IPS-11a (cell line): ENCODE results near the gene JAK1.
"Not testable (repeated sequence)": the region's sequence is repeated elsewhere in the genome, so short reads cannot be mapped to it uniquely, and the experiment has no call there.

Experiments used
- H3K4me3 ChIP-seq: one replicate; pipeline ENCODE4 v1.5.1; 2013; ENCODE audit warnings: low read depth, low read length, control low read depth

JAK1 gene

DNA sequence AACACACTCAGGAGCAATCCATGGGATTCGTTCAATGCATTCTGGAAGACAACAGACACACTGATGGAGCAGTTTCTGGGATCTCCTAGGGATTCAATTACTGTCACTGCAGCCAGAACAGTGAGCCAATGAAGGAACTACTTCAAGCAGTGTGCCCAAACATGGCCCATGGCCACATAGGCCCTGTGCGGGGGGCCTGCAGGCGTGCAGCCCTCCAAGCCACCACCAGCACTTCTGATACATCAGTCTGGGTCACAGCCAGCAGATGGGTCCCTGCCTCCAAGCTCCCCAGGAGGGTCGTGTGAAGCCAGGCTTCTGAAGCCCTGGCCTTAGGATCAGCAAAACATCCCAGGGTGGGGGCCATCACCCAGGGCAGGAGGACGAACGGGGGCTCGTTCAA lies 122.2 kb downstream of the JAK1 start:
- no peak overlapping the region for H3K4me3 ChIP-seq

DNA sequence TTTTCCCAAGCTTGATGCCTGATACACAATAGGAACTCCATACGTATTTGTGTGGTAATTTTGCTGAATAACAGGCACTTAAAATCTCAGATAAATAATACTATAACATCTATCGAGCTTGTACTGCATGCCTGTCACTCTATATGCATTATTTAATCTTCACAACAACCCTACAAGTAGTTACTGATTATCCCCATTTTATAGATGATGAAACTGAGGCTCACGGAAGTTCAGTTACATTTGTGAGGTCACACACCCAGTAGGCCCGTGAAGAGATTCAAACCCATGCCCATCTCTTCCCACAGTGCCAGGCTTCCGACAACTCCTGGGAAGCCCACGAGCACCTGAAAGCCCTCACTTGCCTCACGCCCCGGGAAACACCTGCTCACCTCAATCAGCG lies 122.7 kb downstream of the JAK1 start:
- no peak overlapping the region for H3K4me3 ChIP-seq

DNA sequence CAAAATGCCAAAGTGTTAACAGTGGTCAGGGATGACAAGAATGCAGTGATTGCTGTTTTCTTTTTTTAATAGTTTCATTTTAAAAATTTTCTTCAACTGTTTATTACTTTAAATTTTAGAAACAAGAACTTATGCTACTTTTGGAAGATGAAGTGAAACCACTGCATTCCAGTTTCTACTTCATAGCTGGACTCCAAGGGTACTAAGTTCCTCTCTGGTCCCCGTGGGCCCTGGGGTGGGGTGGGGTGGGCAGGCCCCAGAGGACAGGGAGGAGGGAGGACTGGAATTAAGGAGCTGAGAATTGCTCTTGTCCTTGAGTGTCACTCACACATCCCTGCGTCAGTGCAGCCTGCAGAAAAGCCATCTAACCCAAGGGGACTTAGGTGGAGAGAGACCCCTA lies 124.1 kb downstream of the JAK1 start:
- H3K4me3 ChIP-seq = no peak overlapping the region

DNA sequence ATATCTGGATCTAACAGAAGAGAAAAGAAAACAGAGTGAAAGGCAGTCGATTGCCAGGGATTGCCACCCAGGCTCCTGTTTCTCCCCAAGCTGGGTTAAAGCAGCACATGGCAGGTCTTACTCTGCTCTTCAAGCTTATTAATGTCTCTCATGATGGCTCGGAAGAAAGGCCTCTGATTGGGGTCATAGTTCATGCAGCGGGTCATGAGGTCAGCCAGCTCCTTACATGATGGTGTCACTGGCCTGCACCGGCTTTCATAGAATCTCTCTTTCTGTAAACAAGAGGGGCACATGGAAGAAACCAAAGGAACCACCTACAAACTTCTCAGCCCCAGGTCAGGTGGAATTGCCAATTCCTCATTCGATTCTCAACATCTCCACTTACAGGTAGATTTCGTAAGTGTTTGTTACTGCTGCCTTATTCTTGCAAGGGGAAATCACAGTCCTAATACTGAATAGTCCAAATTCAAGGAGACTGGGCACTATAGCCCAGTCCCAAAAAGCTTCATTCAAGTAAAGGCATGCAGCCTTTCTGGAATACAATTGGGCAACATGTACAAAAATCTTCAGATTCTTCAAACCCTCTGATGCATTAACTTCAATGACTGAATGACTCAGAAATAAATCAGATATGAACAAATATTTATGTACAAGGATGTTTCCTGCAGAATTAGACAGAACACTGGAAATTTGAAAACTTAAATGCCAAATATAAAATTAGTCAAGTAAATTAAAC lies 124.9 kb downstream of the JAK1 start:
- no peak overlapping the region for H3K4me3 ChIP-seq

DNA sequence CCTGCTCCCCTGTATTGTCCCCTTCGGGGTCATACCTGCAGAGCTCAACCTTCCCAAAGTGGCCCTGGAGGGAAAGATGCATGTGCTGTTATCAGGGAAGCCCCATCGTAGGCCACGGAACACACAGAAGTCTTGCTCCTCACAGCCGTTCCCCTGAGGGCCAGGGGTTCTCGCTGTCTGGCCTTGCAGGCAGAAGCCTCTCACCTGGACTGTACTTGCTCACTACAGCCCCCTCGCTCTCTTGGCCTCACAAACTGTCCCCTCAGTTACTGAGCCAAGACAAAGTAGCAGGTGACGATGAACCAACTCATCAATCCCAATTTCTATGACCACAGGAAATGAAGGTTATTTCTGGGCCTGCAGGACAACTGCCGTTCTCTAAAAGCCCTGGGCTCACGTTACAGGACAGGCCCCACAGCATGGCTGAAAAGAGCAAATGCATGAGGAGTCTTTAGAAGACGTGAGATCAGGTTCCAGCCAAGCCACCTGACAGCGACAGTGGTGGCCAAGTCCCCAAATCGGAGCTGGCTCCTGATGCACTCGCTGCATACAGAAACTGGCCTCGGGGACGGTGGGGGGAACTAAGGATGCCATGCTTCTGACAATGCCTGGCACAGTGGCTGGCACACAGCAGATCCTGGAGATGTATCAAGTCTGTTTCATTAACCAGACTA lies 126.5 kb downstream of the JAK1 start:
- H3K4me3 ChIP-seq = no peak overlapping the region

DNA sequence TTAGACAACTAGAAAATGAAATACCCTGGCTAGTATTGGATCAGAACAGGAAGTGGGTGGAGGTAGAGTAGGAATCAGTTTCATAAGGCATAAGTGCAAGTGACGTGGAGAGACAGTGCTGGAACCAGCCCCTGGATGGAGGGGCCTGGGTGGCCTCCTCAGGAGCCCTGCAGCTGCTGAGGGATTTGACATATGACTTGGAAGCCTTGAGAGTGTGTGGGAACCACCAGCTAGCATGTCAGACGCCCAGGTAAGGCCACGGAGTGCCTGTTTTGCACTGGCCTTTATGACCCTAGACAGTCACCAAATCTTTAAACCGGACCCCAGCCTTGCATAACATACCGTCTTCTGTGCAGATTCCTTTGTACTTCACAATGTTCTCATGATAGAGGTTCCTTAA lies 127.1 kb downstream of the JAK1 start:
- no peak overlapping the region for H3K4me3 ChIP-seq

DNA sequence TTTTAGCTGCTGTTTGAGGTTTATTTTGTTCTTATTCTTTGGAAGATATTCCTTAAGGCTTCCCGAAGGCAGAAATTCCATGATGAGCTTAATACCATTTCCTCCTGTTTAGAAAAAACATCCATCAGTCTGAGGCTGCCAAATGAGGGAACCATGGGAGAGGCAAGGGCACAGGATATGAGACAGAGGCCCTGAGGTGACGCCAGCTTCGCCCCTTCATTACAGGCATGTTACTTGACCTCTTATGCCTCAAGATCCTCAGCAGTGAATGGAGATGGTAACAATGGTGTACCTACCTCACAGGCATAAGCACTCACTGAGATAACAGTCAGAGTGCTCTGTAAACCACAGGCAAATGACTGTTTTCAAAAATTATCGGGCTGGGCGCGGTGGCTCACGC lies 127.9 kb downstream of the JAK1 start:
- H3K4me3 ChIP-seq = no peak overlapping the region

DNA sequence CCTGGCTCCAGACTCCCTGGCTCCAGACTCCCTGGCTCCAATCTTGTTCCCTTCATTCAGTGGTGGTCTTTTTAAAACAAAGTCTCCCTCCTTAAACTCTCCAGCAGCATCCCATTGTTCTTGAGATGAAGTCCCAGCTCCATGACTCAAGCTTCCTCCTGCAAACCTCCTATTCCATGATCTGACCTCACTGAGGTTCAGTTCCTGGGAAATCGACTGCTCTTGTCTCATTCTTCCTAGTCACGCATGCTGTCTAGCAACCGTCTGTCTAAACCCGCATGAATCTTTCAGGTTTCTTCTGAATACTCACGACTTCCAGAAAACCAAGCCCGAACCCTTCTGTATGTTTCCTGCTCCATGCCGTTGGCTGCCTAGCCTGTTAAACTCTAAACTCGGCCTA lies 129.5 kb downstream of the JAK1 start:
- no peak overlapping the region for H3K4me3 ChIP-seq

DNA sequence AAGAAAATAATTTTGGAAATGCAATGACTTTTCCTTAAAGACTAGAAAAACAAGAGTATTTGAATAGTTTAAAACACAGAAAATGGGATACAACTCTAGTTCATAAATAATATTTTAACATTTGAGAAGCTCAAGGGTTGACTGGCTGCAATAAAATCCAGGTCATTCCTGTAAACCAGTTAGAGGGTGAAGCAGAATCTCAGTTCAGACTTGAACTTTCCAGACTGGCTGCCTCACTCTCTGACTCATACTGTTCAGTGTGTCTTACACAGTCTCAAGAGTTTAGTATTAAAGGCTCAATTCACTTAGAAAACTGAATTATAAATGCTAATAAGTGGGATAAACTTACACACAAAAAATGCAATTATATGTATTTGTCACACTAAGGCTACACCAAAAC lies 131.6 kb downstream of the JAK1 start:
- H3K4me3 ChIP-seq = no peak overlapping the region

DNA sequence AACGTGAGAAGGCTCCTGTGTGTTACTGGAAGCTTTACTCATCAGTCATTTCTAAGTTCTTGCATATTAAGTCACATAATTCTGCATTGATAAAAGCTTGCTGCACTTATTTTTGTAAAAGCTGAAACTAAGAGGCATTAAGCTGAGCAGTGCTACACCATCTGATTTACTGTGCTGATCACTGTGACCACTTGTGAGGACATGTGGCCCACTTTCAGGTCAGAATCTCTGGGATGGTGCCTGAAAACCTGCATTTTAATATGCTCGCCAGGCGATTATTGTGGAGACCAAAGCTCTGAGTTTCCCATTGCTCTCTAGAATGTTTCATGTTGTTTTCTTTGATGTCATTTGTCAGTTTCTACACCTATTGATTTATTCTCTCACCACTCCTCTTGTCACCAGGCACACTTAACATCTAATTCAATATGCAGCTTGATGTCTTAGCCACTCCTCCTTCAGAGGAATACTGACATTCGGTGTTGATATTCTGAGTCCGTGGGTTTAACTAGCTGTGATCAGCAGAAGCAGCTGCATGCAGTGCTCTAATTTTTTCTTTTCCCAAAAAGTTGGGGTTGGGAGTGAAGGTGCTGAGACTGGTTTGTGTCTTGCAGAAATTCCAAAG lies 136.2 kb downstream of the JAK1 start:
- no peak overlapping the region for H3K4me3 ChIP-seq

DNA sequence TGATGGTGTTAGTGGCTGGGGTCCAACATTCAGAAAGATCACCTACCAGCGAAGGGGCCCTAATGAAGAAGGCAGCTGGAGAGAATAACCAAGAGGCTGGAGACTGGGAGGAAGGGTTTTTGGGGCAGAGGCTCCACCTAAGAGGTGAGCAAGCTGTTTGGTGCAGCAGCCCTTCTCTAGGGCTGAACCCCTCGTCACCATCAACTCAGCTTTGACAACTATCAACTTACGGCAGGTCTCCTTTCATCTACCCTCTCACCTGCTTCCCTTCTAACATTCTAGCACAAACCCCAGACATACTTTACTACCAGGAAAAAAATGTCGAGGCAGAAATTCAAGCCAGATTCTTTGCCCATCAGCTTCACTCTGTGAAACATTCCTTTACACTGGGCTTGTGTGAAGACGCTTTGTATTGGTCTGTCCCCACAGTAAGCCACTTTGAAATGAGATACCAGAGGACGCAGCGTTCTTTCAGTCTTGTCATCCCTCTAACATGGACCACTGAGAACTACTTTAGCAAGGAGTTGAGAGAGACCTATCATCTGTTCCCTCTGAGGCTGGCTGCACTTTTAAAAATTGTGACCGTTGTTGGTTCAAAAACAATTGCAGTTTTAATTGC lies 136.8 kb downstream of the JAK1 start:
- H3K4me3 ChIP-seq = no peak overlapping the region

DNA sequence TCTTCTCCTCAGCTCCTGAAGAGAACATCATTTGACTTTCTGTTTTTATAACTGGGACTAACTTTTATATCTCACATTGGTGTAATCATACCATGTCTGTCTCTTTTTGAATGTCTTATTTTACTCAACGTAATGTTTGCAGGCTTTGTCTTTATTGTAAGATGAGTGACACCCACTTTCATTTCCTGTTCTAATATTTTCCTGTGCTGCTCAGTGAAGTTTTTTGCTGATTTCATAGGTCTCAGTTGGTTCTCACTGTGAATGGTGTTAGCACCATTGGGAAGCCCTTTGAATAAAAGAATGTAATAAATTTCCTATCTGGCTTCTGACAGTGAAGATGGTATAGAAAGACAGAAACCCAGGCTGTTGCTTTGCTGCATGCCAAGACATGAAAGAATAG lies 137.5 kb downstream of the JAK1 start:
- H3K4me3 ChIP-seq = no peak overlapping the region

DNA sequence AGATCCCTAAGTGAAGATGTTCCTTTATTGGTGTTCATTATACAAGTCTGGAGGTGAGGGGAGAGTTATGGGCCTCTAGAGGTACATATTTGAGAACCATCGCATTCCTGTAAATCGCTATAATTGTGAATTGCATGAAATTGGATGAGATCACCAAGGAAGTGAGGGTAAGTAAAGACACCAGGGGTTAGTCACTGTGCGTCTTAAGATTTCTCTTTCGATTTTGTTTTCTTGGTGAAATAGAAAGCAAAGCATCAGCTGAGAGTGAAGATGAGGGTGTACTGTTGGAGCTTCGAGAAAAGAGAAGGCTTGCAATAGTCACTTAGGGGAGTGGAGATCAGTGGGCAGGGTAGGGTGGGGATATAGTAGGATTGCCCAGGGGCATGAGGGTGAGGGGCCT lies 139.4 kb downstream of the JAK1 start:
- no peak overlapping the region for H3K4me3 ChIP-seq

DNA sequence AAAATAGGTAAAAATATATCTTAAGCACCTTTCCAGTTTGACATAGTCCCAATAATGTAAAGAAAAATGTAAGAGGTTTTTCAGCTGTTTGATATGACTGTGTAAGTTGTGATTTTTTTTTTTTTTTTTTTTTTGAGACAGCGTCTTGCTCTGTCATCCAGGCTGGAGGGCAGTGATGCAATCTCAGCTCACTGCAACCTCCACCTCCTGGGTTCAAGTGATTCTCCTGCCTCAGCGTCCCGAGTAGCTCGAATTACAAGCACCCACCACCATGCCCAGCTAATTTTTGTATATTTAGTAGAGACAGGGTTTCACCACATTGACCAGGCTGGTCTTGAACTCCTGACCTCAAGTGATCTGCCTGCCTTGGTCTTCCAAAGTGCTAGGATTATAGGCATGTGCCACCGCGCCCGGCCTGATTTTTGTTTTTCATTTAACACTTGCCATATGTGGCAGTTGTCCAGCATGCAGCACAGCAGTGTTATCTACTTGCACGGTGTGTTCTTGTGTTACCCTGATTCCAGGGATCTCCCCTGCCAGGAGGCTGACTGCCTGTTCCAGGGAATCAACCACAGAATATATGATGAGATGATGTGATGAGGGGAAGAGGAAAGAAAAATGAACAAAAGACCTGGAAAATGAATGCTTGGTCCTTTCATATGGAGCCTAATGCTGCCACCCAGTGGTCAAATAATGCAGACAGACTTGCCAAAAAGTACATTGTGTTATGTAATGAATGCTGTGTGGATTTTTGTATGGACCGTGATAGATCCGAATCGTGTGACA lies 142.5 kb downstream of the JAK1 start:
- H3K4me3 ChIP-seq = no peak overlapping the region

DNA sequence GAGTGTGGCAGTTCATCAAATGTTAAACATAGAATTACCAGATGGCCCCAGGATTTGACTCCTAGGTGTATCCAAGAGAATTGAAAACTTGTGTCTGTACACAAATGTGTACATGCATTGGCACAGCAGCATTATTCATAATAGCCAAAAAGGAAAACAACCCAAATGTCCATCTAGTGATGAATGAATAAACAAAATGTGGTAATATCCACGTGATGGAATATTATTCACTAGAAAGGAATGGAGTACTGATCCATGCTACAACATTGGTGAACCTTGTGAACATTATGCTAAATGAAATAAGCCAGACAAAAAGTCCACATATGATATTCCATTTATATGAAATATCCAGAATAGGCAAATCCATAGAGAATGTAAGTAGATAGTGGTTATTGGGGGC lies 143.7 kb downstream of the JAK1 start:
- H3K4me3 ChIP-seq = no peak overlapping the region

DNA sequence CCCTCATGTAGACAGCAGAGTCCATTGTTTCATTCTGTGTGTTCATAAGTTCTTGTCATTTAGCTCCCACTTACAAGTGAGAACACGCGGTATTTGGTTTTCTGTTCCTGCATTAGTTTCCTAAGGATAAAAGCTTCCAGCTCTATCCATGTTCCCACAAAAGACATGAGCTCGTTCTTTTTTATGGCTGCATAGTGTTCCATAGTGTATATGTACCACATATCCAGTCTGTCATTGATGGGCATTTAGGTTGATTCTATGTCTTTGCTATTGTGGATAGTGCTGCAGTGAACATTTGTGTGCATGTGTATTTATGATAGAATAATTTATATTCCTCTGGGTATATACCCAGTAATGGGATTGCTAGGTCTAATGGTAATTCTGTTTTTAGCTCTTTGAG lies 145.8 kb downstream of the JAK1 start:
- not testable (repeated sequence) for H3K4me3 ChIP-seq

DNA sequence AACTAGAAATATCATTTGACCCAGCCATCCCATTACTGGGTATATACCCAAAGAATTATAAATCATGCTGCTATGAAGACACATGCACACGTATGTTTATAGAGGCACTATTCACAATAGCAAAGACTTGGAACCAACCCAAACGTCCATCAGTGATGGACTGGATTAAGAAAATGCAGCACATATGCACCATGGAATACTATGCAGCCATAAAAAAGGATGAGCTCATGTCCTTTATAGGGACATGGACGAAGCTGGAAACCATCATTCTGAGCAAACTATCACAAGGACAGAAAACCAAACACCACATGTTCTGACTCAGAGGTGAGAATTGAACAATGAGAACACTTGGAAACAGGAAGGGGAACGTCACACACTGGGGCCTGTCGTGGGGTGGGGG lies 149.0 kb downstream of the JAK1 start:
- not testable (repeated sequence) for H3K4me3 ChIP-seq

DNA sequence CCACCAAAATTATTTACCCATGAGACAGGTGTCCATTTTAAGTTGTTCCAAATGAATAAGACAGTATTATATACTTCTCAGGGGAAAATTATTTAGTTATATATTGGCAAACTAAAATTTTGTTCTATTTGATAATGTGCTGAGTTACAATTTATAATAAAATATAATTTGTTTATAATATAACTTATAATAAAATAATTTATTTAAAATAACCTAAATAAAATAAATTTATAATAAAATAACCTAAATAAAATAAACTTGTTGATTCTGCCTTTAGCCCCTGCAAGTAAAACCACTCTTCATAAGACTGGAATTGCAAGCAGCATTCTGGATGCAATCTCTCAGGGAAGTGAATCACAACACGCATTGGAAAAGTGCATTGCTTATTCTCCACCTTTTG lies 151.9 kb downstream of the JAK1 start:
- no peak overlapping the region for H3K4me3 ChIP-seq

DNA sequence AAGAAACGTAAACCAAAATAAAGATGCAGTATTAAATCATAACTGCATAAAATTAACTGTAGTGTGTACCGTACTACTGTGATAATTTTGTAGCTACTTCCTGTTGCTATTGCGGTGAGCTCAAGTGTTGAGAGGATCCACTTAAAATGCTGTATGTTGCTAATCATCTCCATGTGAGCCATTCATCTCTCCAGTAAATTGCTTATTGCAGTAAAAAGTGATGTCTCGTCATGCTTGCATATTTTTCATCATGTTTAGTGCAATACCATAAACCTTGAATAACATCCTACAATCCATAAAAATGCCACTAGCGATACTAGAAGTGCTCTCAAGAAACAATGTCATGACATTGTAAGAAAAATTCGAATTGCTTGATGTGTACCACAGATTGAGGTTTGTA lies 155.2 kb downstream of the JAK1 start:
- H3K4me3 ChIP-seq = no peak overlapping the region

DNA sequence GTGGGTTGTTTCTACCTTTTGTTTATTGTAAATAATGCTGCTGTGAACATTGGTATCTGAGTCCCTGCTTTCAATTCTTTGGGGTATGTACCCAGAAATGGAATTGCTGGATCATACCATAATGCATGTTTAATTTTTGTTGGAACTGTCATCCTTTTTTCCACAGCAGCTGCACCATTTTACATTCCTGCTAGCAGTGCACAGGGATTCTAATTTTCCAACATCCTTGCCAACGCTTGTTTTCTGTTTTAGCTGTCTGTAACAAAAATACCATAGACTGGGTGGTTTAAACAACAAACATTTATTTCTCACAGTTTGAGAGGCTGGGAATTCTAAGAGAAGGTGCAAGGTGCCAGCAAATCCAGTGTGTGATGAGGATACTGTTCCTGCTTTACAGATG lies 156.3 kb downstream of the JAK1 start:
- H3K4me3 ChIP-seq = no peak overlapping the region

DNA sequence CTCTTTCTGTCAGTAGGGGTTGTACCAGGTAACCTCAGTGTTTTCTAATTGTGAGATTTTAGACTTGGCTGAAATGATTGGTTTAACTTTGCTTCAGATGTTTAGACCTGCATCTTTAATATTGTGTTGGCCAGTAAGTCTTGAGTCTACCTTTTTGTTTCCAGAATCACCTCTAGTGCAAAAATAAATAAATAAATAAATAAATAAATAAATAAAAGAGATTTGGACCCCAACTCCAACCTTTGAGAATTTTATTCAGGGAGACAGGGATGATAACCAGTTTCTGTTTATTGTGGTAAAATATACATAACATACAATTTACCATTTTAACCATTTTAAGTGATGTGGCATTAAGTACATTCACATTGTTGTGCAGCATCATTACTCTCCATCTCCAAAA lies 157.0 kb downstream of the JAK1 start:
- no peak overlapping the region for H3K4me3 ChIP-seq
